SK-N-SH treated with all-trans-retinoic acid at 6 μM for 48 hours (cell line): ENCODE measurements around the gene MRFAP1.

ENCODE experiments used
- ATAC-seq: fragments of 200-7000 bp; cut with Tn5 transposase; 3 replicates; pipeline ENCODE4 v1.9.1; 2020; ENCODE audit warnings: mild to moderate bottlenecking, moderate library complexity
- ARNTL ChIP-seq: fragments of 450-650 bp; formaldehyde crosslinking; IDR thresholded peaks from 2 replicates; pipeline ENCODE4 v1.5.0; 2020; ENCODE audit warnings: low read depth, mild to moderate bottlenecking, moderate library complexity, borderline replicate concordance
- BACH2 ChIP-seq: fragments of 250-450 bp; sonication (Bioruptor Pico); IDR thresholded peaks from 2 replicates; pipeline ENCODE4 v1.9.0; 2021; ENCODE audit warnings: mild to moderate bottlenecking, borderline replicate concordance
- CSDC2 ChIP-seq: fragments of 250-450 bp; sonication (Bioruptor Pico); IDR thresholded peaks from 2 replicates; pipeline ENCODE4 v1.5.0; 2020; ENCODE audit warnings: mild to moderate bottlenecking, moderate library complexity
- ESRRG ChIP-seq: fragments of 250-450 bp; sonication (Bioruptor Pico); IDR thresholded peaks from 2 replicates; pipeline ENCODE4 v1.6.1; 2021; ENCODE audit warnings: mild to moderate bottlenecking
- GLIS3 ChIP-seq: fragments of 250-450 bp; sonication (Bioruptor Pico); IDR thresholded peaks from 2 replicates; pipeline ENCODE4 v1.5.0; 2020; ENCODE audit warnings: mild to moderate bottlenecking, moderate library complexity
- ISL1 ChIP-seq: fragments of 250-450 bp; sonication (Bioruptor Pico); IDR thresholded peaks from 2 replicates; pipeline ENCODE4 v2.1.2; 2022; ENCODE audit warnings: mild to moderate bottlenecking, moderate library complexity
- PPARA ChIP-seq: fragments of 250-450 bp; sonication (Bioruptor Pico); IDR thresholded peaks from 2 replicates; pipeline ENCODE4 v1.5.0; 2020; ENCODE audit warnings: mild to moderate bottlenecking, borderline replicate concordance
- RARB ChIP-seq: fragments of 250-450 bp; sonication (Bioruptor Pico); IDR thresholded peaks from 2 replicates; pipeline ENCODE4 v1.8.0; 2021; ENCODE audit warnings: mild to moderate bottlenecking, moderate library complexity
- SNAI2 ChIP-seq: fragments of 250-450 bp; sonication (Bioruptor Pico); IDR thresholded peaks from 2 replicates; pipeline ENCODE4 v1.5.0; 2020; ENCODE audit warnings: mild to moderate bottlenecking, moderate library complexity
- TCF4 ChIP-seq: fragments of 250-450 bp; sonication (Bioruptor Pico); IDR thresholded peaks from 2 replicates; pipeline ENCODE4 v1.8.0; 2021; ENCODE audit warnings: mild to moderate bottlenecking, moderate library complexity, borderline replicate concordance
- TOX ChIP-seq: fragments of 250-450 bp; sonication (Bioruptor Pico); IDR thresholded peaks from 2 replicates; pipeline ENCODE4 v1.8.0; 2021; ENCODE audit warnings: mild to moderate bottlenecking, moderate library complexity, borderline replicate concordance
- ZC3H10 ChIP-seq: fragments of 250-450 bp; sonication (Bioruptor Pico); IDR thresholded peaks from 2 replicates; pipeline ENCODE4 v1.5.1; 2021; ENCODE audit warnings: mild to moderate bottlenecking, moderate library complexity
- ZFP3 ChIP-seq: fragments of 250-450 bp; sonication (Bioruptor Pico); IDR thresholded peaks from 2 replicates; pipeline ENCODE4 v1.5.0; 2020; ENCODE audit warnings: mild to moderate bottlenecking, moderate library complexity
- ZFP30 ChIP-seq: fragments of 450-650 bp; formaldehyde crosslinking; IDR thresholded peaks from 2 replicates; pipeline ENCODE4 v1.5.0; 2022; ENCODE audit warnings: mild to moderate bottlenecking, moderate library complexity
- ZNF70 ChIP-seq: fragments of 450-650 bp; formaldehyde crosslinking; IDR thresholded peaks from 2 replicates; pipeline ENCODE4 v1.5.0; 2020; ENCODE audit warnings: mild to moderate bottlenecking, moderate library complexity
- ZNF8 ChIP-seq: fragments of 450-650 bp; formaldehyde crosslinking; IDR thresholded peaks from 2 replicates; pipeline ENCODE4 v1.5.0; 2020; ENCODE audit warnings: mild to moderate bottlenecking, moderate library complexity
- TF ChIP-seq, protein P1 (sequence below): fragments of 250-450 bp; sonication (Bioruptor Pico); IDR thresholded peaks from 2 replicates; pipeline ENCODE4 v1.8.0; 2021; ENCODE audit warnings: low read depth, mild to moderate bottlenecking, moderate library complexity, borderline replicate concordance
- TF ChIP-seq, protein P2 (sequence below): fragments of 250-450 bp; sonication (Bioruptor Pico); IDR thresholded peaks from 2 replicates; pipeline ENCODE4 v1.5.1; 2020; ENCODE audit warnings: low read depth, mild to moderate bottlenecking, moderate library complexity
- TF ChIP-seq, protein P3 (sequence below): fragments of 250-450 bp; sonication (Bioruptor Pico); IDR thresholded peaks from 2 replicates; pipeline ENCODE4 v1.5.0; 2020; ENCODE audit warnings: mild to moderate bottlenecking, moderate library complexity
- TF ChIP-seq, protein P4 (sequence below): fragments of 250-450 bp; sonication (Bioruptor Pico); IDR thresholded peaks from 2 replicates; pipeline ENCODE4 v1.5.1; 2021; ENCODE audit warnings: mild to moderate bottlenecking, moderate library complexity
- TF ChIP-seq, protein P5 (sequence below): fragments of 250-450 bp; sonication (Bioruptor Pico); IDR thresholded peaks from 2 replicates; pipeline ENCODE4 v1.8.0; 2020; ENCODE audit warnings: mild to moderate bottlenecking, moderate library complexity, borderline replicate concordance

The MRFAP1 gene

DNA sequence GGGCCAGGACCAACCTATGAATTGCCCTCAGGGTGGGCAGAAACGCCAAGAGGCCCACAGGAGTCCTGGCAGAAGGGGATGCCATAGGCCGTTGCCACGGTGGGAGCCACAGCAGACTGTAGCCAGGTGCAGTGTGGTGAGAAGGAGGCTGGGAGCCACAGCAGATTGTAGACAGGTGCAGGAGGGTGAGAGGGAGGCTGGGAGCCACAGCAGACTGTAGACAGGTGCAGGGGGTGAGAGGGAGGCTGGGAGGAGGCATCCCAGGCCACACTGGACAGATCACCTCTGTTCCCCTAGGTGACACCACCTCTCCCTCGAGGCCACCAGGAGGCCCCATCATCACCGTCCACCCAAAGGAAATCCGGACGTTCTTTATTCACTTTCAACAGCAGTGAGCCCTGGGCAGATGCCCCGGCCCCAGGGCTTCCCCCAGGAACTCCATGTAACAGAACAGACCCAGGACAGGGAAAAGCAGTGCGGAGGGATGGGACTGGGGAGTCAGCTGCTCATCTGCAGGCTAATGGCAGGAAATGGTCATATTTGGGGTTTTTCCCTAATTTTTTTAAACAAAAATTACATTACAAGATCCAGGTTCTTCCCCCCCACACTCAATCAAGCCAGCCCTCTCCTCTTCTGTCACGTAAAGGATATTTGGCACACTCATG, 19.5 kb upstream of the MRFAP1 start:
- TF ChIP-seq ZNF70 (CRISPR knock-in tag) (no peak), ZFP3 (CRISPR knock-in tag) (no peak), ZFP30 (CRISPR knock-in tag) (no peak), RARB (CRISPR knock-in tag) (no peak), ARNTL (CRISPR knock-in tag) (no peak), ESRRG (no peak), TCF4 (CRISPR knock-in tag) (no peak), PPARA (CRISPR knock-in tag) (no peak), GLIS3 (CRISPR knock-in tag) (no peak), CSDC2 (CRISPR knock-in tag) (no peak), ISL1 (CRISPR knock-in tag) (no peak), ZNF8 (CRISPR knock-in tag) (no peak), SNAI2 (CRISPR knock-in tag) (no peak)
- TF ChIP-seq, protein P1, sequence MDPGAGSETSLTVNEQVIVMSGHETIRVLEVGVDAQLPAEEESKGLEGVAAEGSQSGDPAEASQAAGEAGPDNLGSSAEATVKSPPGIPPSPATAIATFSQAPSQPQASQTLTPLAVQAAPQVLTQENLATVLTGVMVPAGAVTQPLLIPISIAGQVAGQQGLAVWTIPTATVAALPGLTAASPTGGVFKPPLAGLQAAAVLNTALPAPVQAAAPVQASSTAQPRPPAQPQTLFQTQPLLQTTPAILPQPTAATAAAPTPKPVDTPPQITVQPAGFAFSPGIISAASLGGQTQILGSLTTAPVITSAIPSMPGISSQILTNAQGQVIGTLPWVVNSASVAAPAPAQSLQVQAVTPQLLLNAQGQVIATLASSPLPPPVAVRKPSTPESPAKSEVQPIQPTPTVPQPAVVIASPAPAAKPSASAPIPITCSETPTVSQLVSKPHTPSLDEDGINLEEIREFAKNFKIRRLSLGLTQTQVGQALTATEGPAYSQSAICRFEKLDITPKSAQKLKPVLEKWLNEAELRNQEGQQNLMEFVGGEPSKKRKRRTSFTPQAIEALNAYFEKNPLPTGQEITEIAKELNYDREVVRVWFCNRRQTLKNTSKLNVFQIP, result no peak
- TF ChIP-seq, protein P2, sequence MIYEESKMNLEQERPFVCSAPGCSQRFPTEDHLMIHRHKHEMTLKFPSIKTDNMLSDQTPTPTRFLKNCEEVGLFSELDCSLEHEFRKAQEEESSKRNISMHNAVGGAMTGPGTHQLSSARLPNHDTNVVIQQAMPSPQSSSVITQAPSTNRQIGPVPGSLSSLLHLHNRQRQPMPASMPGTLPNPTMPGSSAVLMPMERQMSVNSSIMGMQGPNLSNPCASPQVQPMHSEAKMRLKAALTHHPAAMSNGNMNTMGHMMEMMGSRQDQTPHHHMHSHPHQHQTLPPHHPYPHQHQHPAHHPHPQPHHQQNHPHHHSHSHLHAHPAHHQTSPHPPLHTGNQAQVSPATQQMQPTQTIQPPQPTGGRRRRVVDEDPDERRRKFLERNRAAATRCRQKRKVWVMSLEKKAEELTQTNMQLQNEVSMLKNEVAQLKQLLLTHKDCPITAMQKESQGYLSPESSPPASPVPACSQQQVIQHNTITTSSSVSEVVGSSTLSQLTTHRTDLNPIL (CRISPR knock-in tag), result no peak
- TF ChIP-seq, protein P3, sequence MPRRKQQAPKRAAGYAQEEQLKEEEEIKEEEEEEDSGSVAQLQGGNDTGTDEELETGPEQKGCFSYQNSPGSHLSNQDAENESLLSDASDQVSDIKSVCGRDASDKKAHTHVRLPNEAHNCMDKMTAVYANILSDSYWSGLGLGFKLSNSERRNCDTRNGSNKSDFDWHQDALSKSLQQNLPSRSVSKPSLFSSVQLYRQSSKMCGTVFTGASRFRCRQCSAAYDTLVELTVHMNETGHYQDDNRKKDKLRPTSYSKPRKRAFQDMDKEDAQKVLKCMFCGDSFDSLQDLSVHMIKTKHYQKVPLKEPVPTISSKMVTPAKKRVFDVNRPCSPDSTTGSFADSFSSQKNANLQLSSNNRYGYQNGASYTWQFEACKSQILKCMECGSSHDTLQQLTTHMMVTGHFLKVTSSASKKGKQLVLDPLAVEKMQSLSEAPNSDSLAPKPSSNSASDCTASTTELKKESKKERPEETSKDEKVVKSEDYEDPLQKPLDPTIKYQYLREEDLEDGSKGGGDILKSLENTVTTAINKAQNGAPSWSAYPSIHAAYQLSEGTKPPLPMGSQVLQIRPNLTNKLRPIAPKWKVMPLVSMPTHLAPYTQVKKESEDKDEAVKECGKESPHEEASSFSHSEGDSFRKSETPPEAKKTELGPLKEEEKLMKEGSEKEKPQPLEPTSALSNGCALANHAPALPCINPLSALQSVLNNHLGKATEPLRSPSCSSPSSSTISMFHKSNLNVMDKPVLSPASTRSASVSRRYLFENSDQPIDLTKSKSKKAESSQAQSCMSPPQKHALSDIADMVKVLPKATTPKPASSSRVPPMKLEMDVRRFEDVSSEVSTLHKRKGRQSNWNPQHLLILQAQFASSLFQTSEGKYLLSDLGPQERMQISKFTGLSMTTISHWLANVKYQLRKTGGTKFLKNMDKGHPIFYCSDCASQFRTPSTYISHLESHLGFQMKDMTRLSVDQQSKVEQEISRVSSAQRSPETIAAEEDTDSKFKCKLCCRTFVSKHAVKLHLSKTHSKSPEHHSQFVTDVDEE (CRISPR knock-in tag), result no peak
- no peak; the same call in 2 of the 3 replicates for ATAC-seq

DNA sequence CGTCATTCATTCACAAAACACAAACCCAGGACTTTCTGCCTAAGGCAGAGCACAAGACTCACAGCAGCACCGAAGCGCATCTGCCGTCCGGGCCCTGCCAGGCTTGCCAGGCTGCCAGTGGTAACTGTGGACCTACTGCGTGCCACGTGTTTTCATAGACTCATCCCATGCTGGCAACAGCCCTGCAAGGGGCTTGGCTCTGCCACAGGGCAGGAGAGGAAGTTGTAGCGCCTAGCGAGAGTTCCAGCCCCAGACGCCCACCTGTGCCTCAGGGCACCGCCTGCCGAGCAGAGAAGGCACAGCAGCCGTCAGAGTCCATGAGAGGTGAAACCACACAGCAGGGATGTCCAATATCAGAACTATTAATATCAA, 18.9 kb upstream of the MRFAP1 start:
- ATAC-seq, result no peak
- TF ChIP-seq CSDC2 (CRISPR knock-in tag) (no peak), GLIS3 (CRISPR knock-in tag) (no peak), ZFP30 (CRISPR knock-in tag) (no peak), ARNTL (CRISPR knock-in tag) (no peak), TOX (CRISPR knock-in tag) (no peak), ESRRG (no peak)
- TF ChIP-seq, protein P4, sequence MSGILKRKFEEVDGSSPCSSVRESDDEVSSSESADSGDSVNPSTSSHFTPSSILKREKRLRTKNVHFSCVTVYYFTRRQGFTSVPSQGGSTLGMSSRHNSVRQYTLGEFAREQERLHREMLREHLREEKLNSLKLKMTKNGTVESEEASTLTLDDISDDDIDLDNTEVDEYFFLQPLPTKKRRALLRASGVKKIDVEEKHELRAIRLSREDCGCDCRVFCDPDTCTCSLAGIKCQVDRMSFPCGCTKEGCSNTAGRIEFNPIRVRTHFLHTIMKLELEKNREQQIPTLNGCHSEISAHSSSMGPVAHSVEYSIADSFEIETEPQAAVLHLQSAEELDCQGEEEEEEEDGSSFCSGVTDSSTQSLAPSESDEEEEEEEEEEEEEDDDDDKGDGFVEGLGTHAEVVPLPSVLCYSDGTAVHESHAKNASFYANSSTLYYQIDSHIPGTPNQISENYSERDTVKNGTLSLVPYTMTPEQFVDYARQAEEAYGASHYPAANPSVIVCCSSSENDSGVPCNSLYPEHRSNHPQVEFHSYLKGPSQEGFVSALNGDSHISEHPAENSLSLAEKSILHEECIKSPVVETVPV, result no peak
- TF ChIP-seq, protein P3 (CRISPR knock-in tag), result no peak
- TF ChIP-seq, all 23 proteins: peak for 0

DNA sequence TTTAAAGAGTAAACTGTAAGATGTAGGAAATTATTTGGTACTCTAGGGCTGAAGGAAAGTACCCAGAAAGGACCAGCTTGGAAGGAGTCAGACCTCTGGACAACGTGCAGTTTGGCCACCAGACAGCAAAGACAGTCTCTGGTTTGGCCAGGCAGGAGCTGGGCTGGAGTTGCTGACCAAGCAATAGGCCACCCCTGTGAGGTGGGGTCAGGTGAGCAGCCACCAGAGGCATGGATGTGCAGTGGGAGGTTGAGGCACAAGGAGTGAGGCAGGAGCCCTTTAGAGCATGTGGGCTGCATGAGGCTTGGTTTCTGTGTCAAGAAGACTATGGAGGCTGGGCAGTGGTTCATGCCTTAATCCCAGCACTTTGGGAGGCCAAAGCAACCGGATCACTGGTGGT, 17.7 kb upstream of the MRFAP1 start:
- ATAC-seq, result no peak
- TF ChIP-seq GLIS3 (CRISPR knock-in tag), result no peak
- TF ChIP-seq SNAI2 (CRISPR knock-in tag), result no peak
- no peak for TF ChIP-seq ZNF8 (CRISPR knock-in tag)
- TF ChIP-seq ESRRG, result no peak
- TF ChIP-seq ISL1 (CRISPR knock-in tag), result no peak
- TF ChIP-seq, protein P1, result no peak
- TF ChIP-seq, protein P5, sequence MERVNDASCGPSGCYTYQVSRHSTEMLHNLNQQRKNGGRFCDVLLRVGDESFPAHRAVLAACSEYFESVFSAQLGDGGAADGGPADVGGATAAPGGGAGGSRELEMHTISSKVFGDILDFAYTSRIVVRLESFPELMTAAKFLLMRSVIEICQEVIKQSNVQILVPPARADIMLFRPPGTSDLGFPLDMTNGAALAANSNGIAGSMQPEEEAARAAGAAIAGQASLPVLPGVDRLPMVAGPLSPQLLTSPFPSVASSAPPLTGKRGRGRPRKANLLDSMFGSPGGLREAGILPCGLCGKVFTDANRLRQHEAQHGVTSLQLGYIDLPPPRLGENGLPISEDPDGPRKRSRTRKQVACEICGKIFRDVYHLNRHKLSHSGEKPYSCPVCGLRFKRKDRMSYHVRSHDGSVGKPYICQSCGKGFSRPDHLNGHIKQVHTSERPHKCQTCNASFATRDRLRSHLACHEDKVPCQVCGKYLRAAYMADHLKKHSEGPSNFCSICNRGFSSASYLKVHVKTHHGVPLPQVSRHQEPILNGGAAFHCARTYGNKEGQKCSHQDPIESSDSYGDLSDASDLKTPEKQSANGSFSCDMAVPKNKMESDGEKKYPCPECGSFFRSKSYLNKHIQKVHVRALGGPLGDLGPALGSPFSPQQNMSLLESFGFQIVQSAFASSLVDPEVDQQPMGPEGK (CRISPR knock-in tag), result no peak
- no peak for TF ChIP-seq TCF4 (CRISPR knock-in tag)
- no peak for TF ChIP-seq ZC3H10
- TF ChIP-seq ARNTL (CRISPR knock-in tag), result no peak
- TF ChIP-seq RARB (CRISPR knock-in tag), result no peak
- no peak for TF ChIP-seq ZNF70 (CRISPR knock-in tag)
- no peak for TF ChIP-seq BACH2 (CRISPR knock-in tag)
- no peak for TF ChIP-seq PPARA (CRISPR knock-in tag)
